Measurements from ENCODE around the gene E2F2. TPM values are rescaled to one million over a fixed set of nuclear protein-coding genes. Genes with fewer than 3 reads are reported as not detected.

E2F2 gene
- polyA plus RNA-seq, 6 donors from 2014 or later, result 0.06 to 1.7 (median 0.46) TPM

DNA sequence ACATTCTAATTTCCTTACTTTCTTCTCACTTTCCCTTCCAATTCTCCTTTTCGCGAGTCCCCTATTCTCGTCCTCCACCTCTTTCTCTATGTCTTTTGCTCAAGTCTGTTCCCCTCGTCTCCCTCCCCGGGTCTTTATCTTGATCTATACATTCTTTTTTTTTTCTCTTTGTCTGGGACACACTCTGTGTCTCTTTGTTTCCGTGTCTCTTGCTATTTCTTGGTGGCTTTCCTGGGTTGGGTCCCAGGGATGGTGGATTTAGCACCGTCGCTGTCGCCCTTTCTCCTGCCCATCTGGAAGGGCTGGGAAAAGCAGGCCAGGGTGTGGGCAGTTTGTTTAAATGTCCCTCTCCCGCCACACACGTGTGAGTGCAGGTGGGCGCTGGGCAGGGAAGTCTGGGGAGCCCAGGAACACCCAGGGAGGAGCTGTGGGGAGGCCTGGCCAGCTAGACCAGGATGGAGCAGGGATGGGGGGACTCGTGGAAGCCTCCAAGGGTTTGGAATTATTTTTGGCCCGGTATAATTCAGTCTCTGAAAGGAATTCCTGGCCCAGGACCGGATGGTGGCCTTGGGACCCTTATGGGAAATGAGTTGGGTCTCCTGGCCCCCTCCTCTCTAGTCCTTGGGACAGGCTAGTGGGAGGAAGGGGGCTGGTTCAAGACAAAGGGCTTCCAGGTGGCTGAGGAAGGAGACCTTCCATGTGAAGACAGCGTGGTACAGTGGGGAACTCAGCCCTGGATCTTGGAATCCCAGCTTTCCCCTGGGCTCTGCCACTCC is 37.8 kb upstream of the E2F2 start:
- H3K4me1 Mint-ChIP-seq, result peaks cover 44 to 67% (median 47%) of the 10 kb centered on the region in 3 donors
- ATAC-seq (ENCODE audit: low read depth in 2 of 2) (no peak), DNase-seq (no peak)
- H3K4me3 Mint-ChIP-seq, result peak overlapping the region; percentile 89 to 98 (median 93)
- peaks cover 0 to 8% of the 10 kb centered on the region in 2 donors for H3K36me3 Mint-ChIP-seq
- no peaks in the 10 kb centered on the region for H3K9me3 Mint-ChIP-seq
- peak overlapping the region; percentile 84 to 98 (median 96) for H3K27ac Mint-ChIP-seq
- H3K27me3 Mint-ChIP-seq, result no peaks in the 10 kb centered on the region

DNA sequence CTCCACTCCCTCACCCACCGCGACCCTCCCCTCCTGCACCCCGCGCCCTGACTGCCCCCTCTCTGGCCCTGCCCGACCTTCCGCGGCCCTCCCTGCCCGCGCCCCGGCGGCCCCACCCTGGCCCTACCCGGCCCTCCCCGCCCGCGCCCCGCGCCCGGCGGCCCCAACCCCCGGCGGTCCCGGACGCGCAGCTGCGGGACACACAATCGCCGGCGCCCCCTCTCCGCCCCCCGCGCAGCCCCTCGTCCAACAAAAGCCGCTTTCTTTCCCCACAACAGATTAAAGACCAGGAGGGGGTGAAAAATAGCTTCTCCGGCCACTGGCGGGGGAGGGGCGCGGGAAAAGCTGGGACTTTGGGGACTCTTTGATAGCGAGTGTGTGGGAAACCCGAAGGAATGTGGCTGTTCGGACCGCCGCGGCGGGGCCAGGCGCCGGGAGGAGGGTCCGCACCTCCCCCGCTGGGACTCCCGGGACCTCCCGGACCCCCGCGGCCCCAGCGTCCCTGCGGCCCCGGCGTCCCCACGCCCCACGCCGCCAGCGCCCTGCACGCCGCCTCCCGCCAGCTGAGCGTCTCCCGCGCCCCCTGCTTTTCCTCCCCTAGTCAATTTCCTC is 37.1 kb upstream of the E2F2 start:
- Mint-ChIP-seq H3K27ac (peak overlapping the region; percentile 85 to 98 (median 97)), H3K4me1 (peaks cover 51 to 67% (median 52%) of the 10 kb centered on the region in 3 donors), H3K9me3 (no peaks in the 10 kb centered on the region), H3K36me3 (peaks cover 0 to 8% of the 10 kb centered on the region in 2 donors), H3K4me3 (peak overlapping the region; percentile 89 to 98 (median 93)), H3K27me3 (no peaks in the 10 kb centered on the region)
- ATAC-seq (ENCODE audit: low read depth in 2 of 2), result peak in 1 of 2 donors; percentile 15
- no peak for DNase-seq

DNA sequence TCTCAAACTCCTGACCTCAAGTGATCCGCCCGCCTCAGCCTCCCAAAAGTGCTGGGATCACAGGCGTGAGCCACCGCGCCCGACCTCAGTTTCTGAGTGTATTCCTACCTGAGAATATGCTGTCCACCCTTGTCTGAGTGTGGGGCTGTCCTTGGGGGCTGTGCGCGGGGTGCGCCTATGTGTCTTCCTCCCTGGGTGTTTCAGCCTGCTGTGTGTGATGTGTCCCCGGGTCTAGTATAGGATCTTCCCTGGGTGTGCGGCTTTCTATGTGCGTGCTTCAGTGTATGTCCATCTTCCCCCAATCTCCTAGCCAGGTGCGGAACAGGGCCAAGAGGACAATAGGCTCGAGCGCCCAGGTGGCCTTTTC is 36.6 kb upstream of the E2F2 start:
- Mint-ChIP-seq H3K27me3 (no peaks in the 10 kb centered on the region), H3K9me3 (no peaks in the 10 kb centered on the region), H3K4me1 (peaks cover 52 to 66% (median 56%) of the 10 kb centered on the region in 3 donors), H3K4me3 (peak overlapping the region; percentile 30 to 95 (median 88)), H3K27ac (peak overlapping the region; percentile 85 to 98 (median 94)), H3K36me3 (peaks cover 0 to 8% of the 10 kb centered on the region in 2 donors)
- ATAC-seq (ENCODE audit: low read depth in 2 of 2) (peak; percentile 22 to 24), DNase-seq (no peak)

DNA sequence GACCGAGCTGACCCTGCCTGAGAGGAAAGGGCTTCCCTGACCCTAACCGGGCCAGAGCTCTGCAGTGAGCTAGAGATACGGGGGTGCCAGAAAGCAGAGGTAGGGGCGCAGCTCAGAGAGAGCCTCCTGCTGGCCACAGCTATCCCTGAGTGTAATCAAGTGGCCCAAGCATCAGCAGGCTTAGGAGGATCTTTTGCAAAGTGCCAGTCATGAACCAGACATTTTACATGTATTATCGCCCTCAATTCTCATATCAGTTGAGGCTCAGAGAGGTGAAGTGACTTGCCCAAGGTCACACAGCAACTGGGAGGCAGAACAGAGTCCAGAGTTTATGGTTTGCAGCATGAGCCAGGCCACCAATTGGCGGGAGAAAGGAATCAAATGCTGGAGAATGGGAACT is 35.3 kb upstream of the E2F2 start:
- Mint-ChIP-seq H3K36me3 (peaks cover 0 to 8% of the 10 kb centered on the region in 2 donors), H3K27ac (peak overlapping the region in 5 of 6 donors; percentile 81 to 95 (median 88)), H3K4me1 (peaks cover 60 to 69% (median 68%) of the 10 kb centered on the region in 3 donors), H3K4me3 (peak overlapping the region in 6 of 8 donors; percentile 22 to 95 (median 74)), H3K9me3 (no peaks in the 10 kb centered on the region), H3K27me3 (no peaks in the 10 kb centered on the region)
- DNase-seq (no peak), ATAC-seq (ENCODE audit: low read depth in 2 of 2) (no peak)

DNA sequence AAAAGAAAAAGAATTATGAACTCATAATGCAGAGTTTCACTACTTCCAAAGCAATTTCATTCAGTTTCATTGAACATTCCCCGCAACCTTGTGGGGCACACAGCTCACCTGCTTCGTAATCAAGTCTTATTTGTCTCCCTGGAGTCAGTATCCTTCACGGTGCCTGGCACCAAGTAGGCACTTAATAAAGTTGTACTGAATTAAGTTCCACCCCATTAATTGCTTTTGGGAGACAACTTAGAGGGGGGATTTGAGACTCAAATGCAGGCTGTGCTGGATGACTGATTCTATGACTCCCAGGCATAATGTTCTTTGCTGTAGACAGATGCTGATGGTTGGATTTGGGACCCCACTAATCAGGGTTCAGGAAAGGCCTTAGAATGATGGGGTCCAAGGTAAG is 34.7 kb upstream of the E2F2 start:
- ATAC-seq (ENCODE audit: low read depth in 2 of 2) (no peak), DNase-seq (no peak)
- Mint-ChIP-seq H3K27me3 (no peaks in the 10 kb centered on the region), H3K4me1 (peaks cover 64 to 73% (median 73%) of the 10 kb centered on the region in 3 donors), H3K36me3 (peaks cover 0 to 8% of the 10 kb centered on the region in 2 donors), H3K4me3 (peak overlapping the region in 4 of 8 donors; percentile 22 to 95 (median 78)), H3K27ac (peak overlapping the region; percentile 35 to 95 (median 82)), H3K9me3 (no peaks in the 10 kb centered on the region)

DNA sequence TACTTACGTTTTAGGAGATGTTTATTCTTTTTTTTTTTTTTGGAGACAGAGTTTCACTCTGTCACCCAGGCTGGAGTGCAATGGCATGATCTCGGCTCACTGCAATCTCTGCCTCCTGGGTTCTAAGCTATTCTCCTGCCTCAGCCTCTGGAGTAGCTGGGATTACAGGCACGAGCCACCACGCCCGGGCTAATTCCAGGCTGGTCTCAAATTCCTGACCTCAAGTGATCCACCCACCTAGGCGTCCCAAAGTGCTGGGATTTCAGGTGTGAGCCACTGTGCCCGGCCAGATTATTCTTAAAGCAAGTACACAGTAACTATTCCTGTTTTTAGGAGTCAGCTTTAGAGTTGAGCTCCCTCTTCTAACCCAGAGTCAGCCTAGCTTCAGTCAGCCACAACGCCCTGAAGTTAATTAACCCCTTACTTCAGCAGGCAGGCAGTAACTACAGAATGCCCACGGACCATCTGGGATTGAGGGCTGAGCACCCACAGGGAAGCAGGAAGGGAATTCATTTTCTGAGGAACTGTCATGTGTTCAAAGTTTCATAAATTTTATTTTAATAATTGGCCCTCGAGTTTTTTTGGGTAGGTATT is 33.6 kb upstream of the E2F2 start:
- H3K27ac Mint-ChIP-seq, result peak overlapping the region in 2 of 6 donors; percentile 16 to 47
- H3K4me1 Mint-ChIP-seq, result peaks cover 72 to 80% (median 79%) of the 10 kb centered on the region in 3 donors

DNA sequence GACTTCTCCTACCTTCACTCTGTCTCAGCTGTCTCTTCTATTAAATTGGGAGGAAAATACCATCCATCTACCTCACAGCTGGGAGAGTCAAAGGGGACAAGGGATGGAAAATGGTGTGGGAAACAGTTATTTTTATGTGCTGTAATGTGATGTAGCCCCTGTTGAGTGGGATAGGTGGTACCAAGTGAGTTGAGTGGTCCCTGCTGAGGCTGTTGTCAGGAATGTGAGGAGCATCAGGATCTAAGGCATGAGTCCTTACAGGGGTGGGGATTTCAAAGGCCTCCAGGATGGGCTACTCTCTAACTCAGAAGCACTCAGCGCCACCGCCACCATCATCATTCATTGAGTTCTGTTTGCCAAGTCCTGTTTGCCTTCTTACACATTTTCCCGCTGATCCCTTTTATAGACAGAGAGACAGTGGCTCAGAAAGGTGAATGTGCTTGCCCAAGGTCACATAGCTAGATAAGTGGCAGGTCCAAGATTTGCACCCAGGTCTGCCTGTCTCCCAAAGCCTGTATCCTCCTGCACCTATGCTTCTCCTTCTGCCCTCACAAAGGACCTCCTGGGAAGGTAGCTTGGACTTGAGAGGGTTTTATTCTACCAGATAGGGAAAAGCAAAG is 32.8 kb upstream of the E2F2 start:
- no peaks in the 10 kb centered on the region for H3K27me3 Mint-ChIP-seq
- no peak for ATAC-seq (ENCODE audit: low read depth in 2 of 2)
- peak overlapping the region in 6 of 8 donors; percentile 4 to 100 (median 68) for H3K4me3 Mint-ChIP-seq
- peak overlapping the region in 5 of 6 donors; percentile 62 to 96 (median 83) for H3K27ac Mint-ChIP-seq
- DNase-seq, result no peak
- peaks cover 0 to 8% of the 10 kb centered on the region in 2 donors for H3K36me3 Mint-ChIP-seq
- peaks cover 65 to 75% (median 74%) of the 10 kb centered on the region in 3 donors for H3K4me1 Mint-ChIP-seq
- H3K9me3 Mint-ChIP-seq, result no peaks in the 10 kb centered on the region

More for the DNA sequence above, 33.6 kb upstream of the E2F2 start:
- Mint-ChIP-seq H3K36me3 (peaks cover 0 to 8% of the 10 kb centered on the region in 2 donors), H3K9me3 (no peaks in the 10 kb centered on the region), H3K4me3 (peak overlapping the region in 1 of 8 donors; percentile 6), H3K27me3 (no peaks in the 10 kb centered on the region)
- ATAC-seq (ENCODE audit: low read depth in 2 of 2) (no peak), DNase-seq (no peak)

DNA sequence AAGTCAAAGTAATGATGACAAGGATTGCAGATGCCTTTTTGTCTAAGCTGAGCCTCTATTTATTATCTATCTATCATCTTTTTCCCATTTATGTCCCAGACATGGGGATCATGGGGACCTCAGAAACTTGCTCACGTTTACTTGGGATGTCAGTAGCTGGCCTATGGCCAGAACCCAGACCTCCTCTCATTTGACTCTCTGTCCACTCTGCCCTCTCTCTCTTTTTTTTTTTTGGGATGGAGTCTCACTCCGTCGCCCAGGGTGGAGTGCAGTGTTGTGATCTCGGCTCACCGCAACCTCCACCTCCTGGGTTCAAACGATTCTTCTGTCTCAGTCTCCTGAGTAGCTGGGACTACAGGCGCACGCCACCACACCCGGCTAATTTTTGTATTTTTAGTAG is 32.0 kb upstream of the E2F2 start:
- Mint-ChIP-seq H3K36me3 (peaks cover 0 to under 1% of the 10 kb centered on the region in 2 donors), H3K27me3 (no peaks in the 10 kb centered on the region), H3K9me3 (no peaks in the 10 kb centered on the region), H3K4me1 (peaks cover 59 to 71% (median 68%) of the 10 kb centered on the region in 3 donors), H3K27ac (peak overlapping the region in 4 of 6 donors; percentile 42 to 96 (median 90)), H3K4me3 (peak overlapping the region; percentile 36 to 100 (median 74))
- no peak for DNase-seq
- ATAC-seq (ENCODE audit: low read depth in 2 of 2), result no peak

DNA sequence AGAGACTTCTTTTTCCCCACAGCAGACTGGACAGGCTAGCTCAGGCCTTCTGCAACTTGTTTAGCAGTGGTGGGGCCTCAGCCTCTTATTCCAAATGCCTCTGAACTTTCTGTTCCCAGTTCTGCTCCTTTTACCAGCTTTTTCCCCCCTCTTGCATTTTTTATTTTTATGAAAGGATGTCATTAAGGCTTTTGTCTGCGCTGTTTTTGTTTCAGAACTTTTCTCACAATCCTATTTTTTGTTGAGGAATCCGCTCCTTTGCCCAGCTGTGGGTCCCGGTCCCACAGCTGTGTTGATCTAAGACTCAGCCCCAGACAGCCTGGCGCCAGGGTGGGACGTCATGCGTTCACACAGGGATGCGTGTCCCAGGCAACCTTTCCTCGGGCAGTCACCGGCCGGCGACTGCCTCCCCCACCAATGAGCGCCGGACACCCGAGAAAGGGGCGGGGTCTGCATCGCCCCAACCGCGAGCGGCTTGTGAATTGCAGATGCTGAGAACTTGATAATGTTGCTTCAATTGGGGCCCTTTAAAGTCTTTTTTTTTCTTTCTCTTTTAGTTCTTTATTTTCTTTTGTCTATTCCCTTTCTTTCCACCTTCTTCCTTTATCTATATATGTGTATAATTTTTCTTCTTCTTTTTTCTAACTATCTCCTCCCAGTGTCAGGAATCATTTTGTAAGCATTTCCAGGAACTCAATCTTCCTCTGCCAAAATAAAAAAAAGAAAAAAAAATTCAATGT is 31.3 kb upstream of the E2F2 start:
- Mint-ChIP-seq H3K36me3 (peaks cover 5 to 7% of the 10 kb centered on the region in 2 donors), H3K4me1 (peaks cover 60 to 73% (median 68%) of the 10 kb centered on the region in 3 donors), H3K4me3 (peak overlapping the region; percentile 60 to 100 (median 88)), H3K27ac (peak overlapping the region in 5 of 6 donors; percentile 86 to 96 (median 93)), H3K9me3 (no peaks in the 10 kb centered on the region), H3K27me3 (no peaks in the 10 kb centered on the region)
- ATAC-seq (ENCODE audit: low read depth in 2 of 2) (no peak), DNase-seq (peak; percentile 55)

DNA sequence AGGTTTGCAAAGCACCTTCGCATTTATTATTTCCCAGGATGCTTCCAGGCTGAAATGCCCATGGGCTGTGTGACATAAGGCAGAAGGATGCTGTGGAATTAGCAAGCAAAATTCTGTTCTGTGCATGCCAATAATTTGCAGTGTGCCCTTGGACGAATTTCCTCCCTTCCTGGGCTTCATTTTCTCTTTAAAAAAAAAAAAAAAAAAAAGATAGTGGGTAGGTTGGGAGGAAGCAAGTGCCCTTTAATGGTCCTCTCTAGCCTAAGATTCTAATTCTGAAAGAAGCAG is 30.7 kb upstream of the E2F2 start:
- peaks cover 5 to 8% of the 10 kb centered on the region in 2 donors for H3K36me3 Mint-ChIP-seq
- peaks cover 61 to 73% (median 68%) of the 10 kb centered on the region in 3 donors for H3K4me1 Mint-ChIP-seq

DNA sequence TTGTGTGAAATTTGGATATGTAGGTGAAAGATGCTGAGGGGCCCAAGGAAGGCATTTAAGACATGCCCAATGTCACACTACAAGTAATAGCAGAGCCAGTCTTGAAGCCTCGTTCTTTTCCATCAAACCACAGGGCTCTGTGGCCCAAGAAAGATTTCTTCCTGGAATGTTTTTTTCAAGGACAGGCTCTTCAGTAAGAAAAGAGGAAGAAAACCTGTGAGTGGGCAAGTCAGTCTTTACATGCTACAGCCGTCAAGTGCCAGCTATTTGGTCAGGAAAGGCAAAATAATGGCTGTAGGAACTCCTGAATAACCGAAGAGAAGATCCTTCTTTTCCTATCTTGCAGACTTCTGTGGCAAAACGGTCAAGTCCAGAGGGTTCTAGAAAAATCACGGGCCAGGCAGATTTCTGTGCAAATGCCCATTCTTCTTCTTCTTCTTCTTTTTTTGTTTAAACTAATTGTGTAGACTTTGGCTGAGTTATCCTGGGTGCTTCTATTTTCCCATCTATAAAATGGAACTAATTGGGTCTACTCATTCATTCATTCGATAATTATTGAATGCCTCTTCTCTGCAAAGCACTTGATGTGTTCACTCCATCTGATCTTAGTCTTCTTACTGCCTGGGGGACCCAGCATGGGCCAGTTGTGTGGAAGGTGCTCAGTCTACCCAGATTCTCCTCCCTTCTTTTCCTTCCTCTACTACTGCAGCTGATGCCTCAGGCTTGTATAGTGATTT is 30.2 kb upstream of the E2F2 start:
- Mint-ChIP-seq H3K27me3 (no peaks in the 10 kb centered on the region), H3K27ac (peak overlapping the region in 5 of 6 donors; percentile 87 to 98 (median 97)), H3K4me1 (peaks cover 63 to 73% (median 68%) of the 10 kb centered on the region in 3 donors), H3K36me3 (peaks cover 5 to 8% of the 10 kb centered on the region in 2 donors), H3K9me3 (no peaks in the 10 kb centered on the region), H3K4me3 (peak overlapping the region in 7 of 8 donors; percentile 89 to 100 (median 96))
- DNase-seq, result no peak
- no peak for ATAC-seq (ENCODE audit: low read depth in 2 of 2)

More for the DNA sequence above, 30.7 kb upstream of the E2F2 start:
- H3K27ac Mint-ChIP-seq, result peak overlapping the region in 3 of 6 donors; percentile 73 to 97 (median 96)
- H3K27me3 Mint-ChIP-seq, result no peaks in the 10 kb centered on the region
- ATAC-seq (ENCODE audit: low read depth in 2 of 2) (no peak), DNase-seq (no peak)
- peak overlapping the region in 6 of 8 donors; percentile 88 to 100 (median 90) for H3K4me3 Mint-ChIP-seq
- H3K9me3 Mint-ChIP-seq, result no peaks in the 10 kb centered on the region
